Neural cell (in vitro differentiated cells): ENCODE data around the gene GRK4. TPM values are rescaled to one million over a fixed set of nuclear protein-coding genes. Genes with fewer than 3 reads are reported as not detected.

ENCODE experiments used
- H2AFZ ChIP-seq: fragments of 200-600, 300-800 bp; sonication (generic), shearing (Covaris generic); 2 replicates; pipeline ENCODE4 v1.6.0; 2014; ENCODE audit warnings: low read depth, mild to moderate bottlenecking, antibody characterized with exemption, low read length, moderate library complexity
- H3F3A ChIP-seq: fragments of 200-600 bp; shearing (Covaris generic); 2 replicates; pipeline ENCODE4 v1.6.1; 2016; ENCODE audit warnings: mild to moderate bottlenecking, moderate library complexity, mixed read lengths, antibody characterized with exemption, low read length; ENCODE audit not compliant: insufficient read depth, poor library complexity, severe bottlenecking
- H3K27ac ChIP-seq: fragments of 200-600, 300-800 bp; sonication (generic), shearing (Covaris generic); 2 replicates; pipeline ENCODE4 v1.5.1; 2014; ENCODE audit warnings: mild to moderate bottlenecking, low read length, moderate library complexity
- H3K27me3 ChIP-seq: fragments of 300-800, 200-600 bp; sonication (generic), shearing (Covaris generic); 2 replicates; pipeline ENCODE4 v1.6.0; 2014; ENCODE audit warnings: mild to moderate bottlenecking, low read depth, low read length, moderate library complexity; ENCODE audit not compliant: insufficient read depth
- H3K36me3 ChIP-seq: fragments of 300-800, 200-600 bp; sonication (generic), shearing (Covaris generic); 2 replicates; pipeline ENCODE4 v1.5.1; 2014; ENCODE audit warnings: mild to moderate bottlenecking, antibody characterized with exemption, low read length, moderate library complexity; ENCODE audit not compliant: insufficient read depth
- H3K4me2 ChIP-seq: fragments of 300-800, 200-600 bp; sonication (generic), shearing (Covaris generic); 2 replicates; pipeline ENCODE4 v1.6.0; 2014; ENCODE audit warnings: mild to moderate bottlenecking, low read length
- H3K4me3 ChIP-seq: fragments of 300-800, 200-600 bp; sonication (generic), shearing (Covaris generic); 2 replicates; pipeline ENCODE4 v1.5.1; 2014; ENCODE audit warnings: mild to moderate bottlenecking, low read length, moderate library complexity
- H3K79me2 ChIP-seq: fragments of 200-600 bp; shearing (Covaris generic); replicated peaks from 2 replicates; pipeline ENCODE4 v1.6.0; 2014; ENCODE audit warnings: mild to moderate bottlenecking, low read length, moderate library complexity; ENCODE audit not compliant: insufficient read depth
- H3K9ac ChIP-seq: fragments of 300-800, 200-600 bp; sonication (generic), shearing (Covaris generic); 2 replicates; pipeline ENCODE4 v1.6.1; 2016; ENCODE audit warnings: mild to moderate bottlenecking, low read length, mixed read lengths
- H3K9me2 ChIP-seq: fragments of 200-600 bp; shearing (Covaris generic); 2 replicates; pipeline ENCODE4 v1.6.1; 2016; ENCODE audit warnings: mild to moderate bottlenecking, low read length, mixed read lengths; ENCODE audit not compliant: insufficient read depth
- H3K9me3 ChIP-seq: fragments of 200-600, 300-800 bp; sonication (generic), shearing (Covaris generic); 2 replicates; pipeline ENCODE4 v1.6.1; 2016; ENCODE audit warnings: mild to moderate bottlenecking, mixed run types, low read length, moderate library complexity, mixed read lengths
- H4K20me1 ChIP-seq: fragments of 200-600 bp; shearing (Covaris generic); 2 replicates; pipeline ENCODE4 v1.6.1; 2016; ENCODE audit warnings: mild to moderate bottlenecking, mixed run types; ENCODE audit not compliant: insufficient read depth
- CTCF ChIP-seq: fragments of 450-650 bp; IDR thresholded peaks from 2 replicates; pipeline ENCODE4 v1.5.1; 2014; ENCODE audit warnings: antibody characterized with exemption, mild to moderate bottlenecking, moderate library complexity; ENCODE audit not compliant: poor library complexity, severe bottlenecking
- EP300 ChIP-seq: fragments of 450-650 bp; conservative IDR thresholded peaks from 2 replicates; pipeline ENCODE4 v1.6.1; 2014; ENCODE audit warnings: antibody characterized with exemption, mild to moderate bottlenecking, moderate library complexity; ENCODE audit not compliant: poor library complexity, severe bottlenecking
- EZH2 ChIP-seq: fragments of 200-600, 300-800 bp; shearing (Covaris generic), sonication (generic); IDR thresholded peaks from 2 replicates; pipeline ENCODE4 v1.6.1; 2014; ENCODE audit warnings: antibody characterized with exemption, low read length, borderline replicate concordance, mild to moderate bottlenecking; ENCODE audit not compliant: insufficient read depth, poor library complexity, severe bottlenecking
- MXI1 ChIP-seq: fragments of 450-650 bp; conservative IDR thresholded peaks from 2 replicates; pipeline ENCODE4 v1.6.1; 2014; ENCODE audit warnings: antibody characterized with exemption, mild to moderate bottlenecking; ENCODE audit not compliant: poor library complexity, severe bottlenecking
- POLR2AphosphoS5 ChIP-seq: IDR thresholded peaks from 2 replicates; pipeline ENCODE4 v1.6.1; 2012
- RAD21 ChIP-seq: fragments of 450-650 bp; conservative IDR thresholded peaks from 2 replicates; pipeline ENCODE4 v1.6.1; 2014; ENCODE audit warnings: antibody characterized with exemption, mild to moderate bottlenecking, moderate library complexity
- REST ChIP-seq: IDR thresholded peaks from 2 replicates; pipeline ENCODE4 v1.6.1; 2012; ENCODE audit warnings: borderline replicate concordance
- SMC3 ChIP-seq: fragments of 450-650 bp; conservative IDR thresholded peaks from 2 replicates; pipeline ENCODE4 v1.6.1; 2014; ENCODE audit warnings: antibody characterized with exemption, mild to moderate bottlenecking, moderate library complexity; ENCODE audit not compliant: poor library complexity
- TAF1 ChIP-seq: IDR thresholded peaks from 2 replicates; pipeline ENCODE4 v1.6.1; 2012; ENCODE audit warnings: low read depth
- polyA plus RNA-seq: library from polyadenylated mRNA; depleted of rRNA; stranded (reverse); fragments of >200 nt; gene quantifications from 2 replicates; pipeline ENCODE4 v1.2.3, GENCODE V29; 2014

GRK4 gene
- polyA plus RNA-seq, 1 donor from 2014 or later: 17.4 TPM

- Histone ChIP-seq H3F3A (no peaks in the 10 kb centered on the region), H3K79me2 (no peaks in the 10 kb centered on the region), H4K20me1 (no peaks in the 10 kb centered on the region), H3K27ac (no peak overlapping the region), H3K4me3 (no peak overlapping the region), H3K27me3 (no peaks in the 10 kb centered on the region), H3K36me3 (no peaks in the 10 kb centered on the region), H3K9ac (no peak overlapping the region), H3K4me2 (no peak overlapping the region), H3K9me3 (no peaks in the 10 kb centered on the region), H2AFZ (no peak overlapping the region), H3K9me2 (no peaks in the 10 kb centered on the region)
- no peak for TF ChIP-seq REST
- no peak for TF ChIP-seq RAD21
- no peak for TF ChIP-seq CTCF
- no peak for TF ChIP-seq MXI1
- no peak for TF ChIP-seq SMC3
- no peak for TF ChIP-seq EZH2
- TF ChIP-seq POLR2AphosphoS5: no peak
- no peak for TF ChIP-seq EP300
- TF ChIP-seq TAF1: no peak
These were observed 54.1 kb downstream of the GRK4 start for GRCh38 chr4:3017504-3017903.

- Histone ChIP-seq H3K9me3 (no peaks in the 10 kb centered on the region), H3K79me2 (no peaks in the 10 kb centered on the region), H3K27me3 (no peaks in the 10 kb centered on the region), H3K9me2 (no peaks in the 10 kb centered on the region), H3K4me2 (no peak overlapping the region), H4K20me1 (no peaks in the 10 kb centered on the region), H2AFZ (no peak overlapping the region), H3K4me3 (no peak overlapping the region), H3K27ac (no peak overlapping the region), H3K9ac (no peak overlapping the region), H3F3A (no peaks in the 10 kb centered on the region), H3K36me3 (no peaks in the 10 kb centered on the region)
- no peak for TF ChIP-seq MXI1
- no peak for TF ChIP-seq RAD21
- TF ChIP-seq EP300: no peak
- TF ChIP-seq REST: no peak
- TF ChIP-seq POLR2AphosphoS5: no peak
- no peak for TF ChIP-seq TAF1
- no peak for TF ChIP-seq EZH2
- TF ChIP-seq SMC3: no peak
- TF ChIP-seq CTCF: no peak
These were observed 55.9 kb downstream of the GRK4 start for GRCh38 chr4:3019145-3019846.
